CD1c-positive myeloid dendritic cell (primary cell): ENCODE results near the gene ARPC2.
"Not testable (repeated sequence)": the region's sequence is repeated elsewhere in the genome, so short reads cannot be mapped to it uniquely, and the experiment has no call there.

Source experiments
- DNase-seq: peaks from one replicate; pipeline ENCODE4 v3.0.0-alpha.2; 2016; ENCODE audit errors: extremely low spot score

ARPC2 gene

GRCh38 chr2:218270721-218271486 lies 53.9 kb downstream of the ARPC2 start:
- no peak for DNase-seq

- DNase-seq = no peak
Measured at GRCh38 chr2:218271487-218271797, 54.5 kb downstream of the ARPC2 start.

GRCh38 chr2:218271865-218272530 lies 55.0 kb downstream of the ARPC2 start:
- no peak for DNase-seq

GRCh38 chr2:218272531-218273212 lies 55.7 kb downstream of the ARPC2 start:
- peak; percentile 85 for DNase-seq

- not testable (repeated sequence) for DNase-seq
Measured at GRCh38 chr2:218273214-218273907, 56.4 kb downstream of the ARPC2 start.

- no peak for DNase-seq
Measured at GRCh38 chr2:218273908-218274249, 56.9 kb downstream of the ARPC2 start.

GRCh38 chr2:218274586-218274985 lies 57.6 kb downstream of the ARPC2 start:
- DNase-seq = no peak

DNA sequence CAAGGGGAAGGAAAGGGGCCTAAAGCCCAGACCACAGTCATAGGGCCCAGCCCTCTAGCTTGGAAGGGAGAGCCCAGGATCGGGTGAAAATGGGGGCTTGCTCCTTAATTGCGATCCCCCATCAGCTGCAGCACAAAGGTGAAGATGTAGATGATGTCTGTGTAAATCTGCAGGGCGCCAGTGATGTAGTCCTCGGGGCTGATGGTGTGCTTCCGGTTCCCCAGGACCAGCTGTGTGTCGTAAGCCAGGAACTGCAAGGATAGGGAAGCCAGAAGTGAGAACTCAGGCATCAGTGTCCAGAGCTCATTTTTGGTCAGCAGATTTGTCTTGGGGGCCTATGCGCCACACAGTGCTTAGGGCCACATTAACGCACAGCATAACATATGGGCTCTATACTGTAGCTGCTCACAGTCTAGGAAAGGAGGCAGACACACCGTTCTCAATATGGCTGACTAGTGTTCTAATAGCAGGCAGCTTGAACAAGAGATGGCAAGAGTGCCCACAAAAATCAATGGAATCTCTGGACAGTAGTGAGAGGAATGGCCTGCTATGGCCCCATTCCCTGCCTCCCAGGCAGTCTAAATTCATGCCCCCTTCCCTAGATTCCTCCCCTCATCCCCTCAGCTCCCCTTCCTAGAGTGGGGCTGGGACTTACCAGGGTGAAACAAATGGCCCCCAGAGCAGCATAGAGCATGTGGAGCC lies 58.5 kb downstream of the ARPC2 start:
- peak; percentile 51 for DNase-seq

GRCh38 chr2:218276986-218277755 lies 60.2 kb downstream of the ARPC2 start:
- no peak for DNase-seq

- no peak for DNase-seq
Measured at GRCh38 chr2:218277921-218278320, 60.9 kb downstream of the ARPC2 start.

- no peak for DNase-seq
Measured at GRCh38 chr2:218278531-218279360, 61.8 kb downstream of the ARPC2 start.

GRCh38 chr2:218280260-218280870 lies 63.4 kb downstream of the ARPC2 start:
- no peak for DNase-seq

- DNase-seq = no peak
Measured at GRCh38 chr2:218281449-218281848, 64.5 kb downstream of the ARPC2 start.

DNA sequence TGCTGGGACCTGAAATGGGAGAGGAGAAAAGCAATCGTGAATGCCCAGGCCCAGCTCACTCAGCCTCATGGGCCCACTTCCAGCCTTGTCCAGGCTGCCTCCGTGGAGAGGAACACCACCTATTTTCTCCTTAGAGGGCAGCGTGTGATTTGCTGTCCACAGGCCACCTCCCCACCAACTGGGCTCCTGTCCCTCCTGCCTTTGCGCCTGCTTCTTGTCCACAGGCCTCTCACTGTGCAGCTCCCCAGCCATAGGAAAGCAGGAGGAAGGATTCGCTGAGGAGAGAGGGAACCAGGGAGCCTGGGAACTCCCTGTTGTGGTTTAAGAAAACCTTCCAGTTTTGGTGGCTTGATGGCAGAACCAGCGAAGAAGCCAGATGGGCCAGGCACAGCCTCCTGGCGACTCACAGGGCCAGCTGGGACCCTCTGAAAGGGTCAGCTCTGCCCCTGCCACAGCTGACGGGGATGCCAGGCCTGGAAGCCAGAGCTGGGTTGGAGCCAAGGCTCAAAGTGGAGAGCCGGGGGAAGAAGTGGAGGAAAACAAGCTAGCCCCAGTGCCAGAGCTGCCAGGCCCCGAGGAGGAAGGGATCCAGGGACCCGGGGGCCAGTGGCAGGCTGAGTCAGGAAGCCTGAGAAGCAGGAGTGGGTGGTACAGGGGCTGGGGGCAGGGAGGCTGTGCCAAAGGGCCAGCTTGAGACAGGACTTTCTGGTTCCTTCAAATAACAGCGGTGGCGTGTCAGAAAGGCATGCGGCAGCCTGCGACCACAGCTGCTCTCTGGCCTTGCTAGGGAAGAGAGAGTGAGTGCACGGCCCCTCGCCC lies 65.4 kb downstream of the ARPC2 start:
- peak; percentile 81 for DNase-seq

DNA sequence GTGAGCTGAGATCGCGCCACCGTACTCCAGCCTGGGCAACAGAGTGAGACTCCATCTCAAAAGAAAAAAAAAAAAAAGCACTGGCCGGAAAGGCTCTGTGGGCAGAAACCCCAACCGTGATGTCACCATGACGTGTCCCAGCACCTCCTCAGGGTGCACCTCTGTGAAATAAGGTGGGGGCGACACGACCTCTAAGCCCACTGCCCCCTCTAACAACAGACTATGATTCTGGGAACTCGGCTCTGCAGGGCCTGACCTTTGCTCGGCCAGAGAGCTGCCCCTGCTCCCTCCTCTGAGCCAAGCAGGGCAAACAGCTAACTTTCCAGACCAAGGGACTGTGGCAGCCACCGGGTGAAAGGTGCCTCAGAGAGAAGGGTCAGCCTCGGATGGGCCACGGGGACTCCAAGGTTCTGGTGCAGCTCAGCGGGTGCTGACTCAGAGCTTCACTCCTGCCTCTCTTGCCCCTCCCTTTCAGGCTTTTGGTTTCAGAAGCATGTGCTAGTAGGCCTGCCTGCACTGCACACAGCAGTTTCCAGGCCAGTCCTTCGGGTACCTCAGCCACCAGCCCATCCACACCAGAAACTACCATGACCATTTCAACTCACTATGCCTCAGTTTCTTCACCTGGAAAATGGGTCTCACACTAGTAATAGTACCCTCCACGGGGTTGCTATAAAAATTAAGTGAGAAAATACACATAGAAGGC lies 67.3 kb downstream of the ARPC2 start:
- DNase-seq = peak; percentile 58

DNA sequence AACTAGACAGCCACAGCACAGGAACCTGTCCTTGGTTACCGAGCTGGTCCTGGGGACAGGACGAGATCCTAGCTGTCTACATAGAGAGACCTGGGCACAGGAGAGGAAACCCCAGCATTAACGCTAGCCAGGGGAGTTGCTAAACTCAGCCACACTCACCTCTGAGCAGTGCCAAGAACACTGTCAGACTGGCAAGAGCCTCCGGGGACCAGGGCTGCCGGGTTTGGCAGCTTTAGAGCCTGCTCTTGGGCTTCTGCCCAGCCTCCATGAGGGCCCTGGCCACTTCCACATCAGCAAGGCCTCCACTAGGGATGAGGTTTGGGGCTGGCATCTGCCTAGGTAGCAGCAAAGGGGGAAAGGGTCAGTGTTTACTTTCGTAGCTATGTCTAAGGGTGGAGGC lies 68.6 kb downstream of the ARPC2 start:
- no peak for DNase-seq

GRCh38 chr2:218286570-218287459 lies 69.8 kb downstream of the ARPC2 start:
- DNase-seq = peak; percentile 96
